ENCODE results near the gene MMP15. TPM values are rescaled to one million over a fixed set of nuclear protein-coding genes. Genes with fewer than 3 reads are reported as not detected.

MMP15 gene
- total RNA-seq, 4 donors from 2014 or later, result 2.9 to 6.5 (median 4.5) TPM

- intact Hi-C loops (cut with DNase I), result no loop called here
Observed at GRCh38 chr16:58053682-58054005, 28.1 kb downstream of the MMP15 start.

GRCh38 chr16:58054289-58054688 lies 28.7 kb downstream of the MMP15 start:
- Histone ChIP-seq H3K36me3 (no peaks in the 10 kb centered on the region), H3K27ac (no peak overlapping the region), H3K27me3 (peaks cover 0 to 12% (median 0%) of the 10 kb centered on the region in 4 donors), H3K9me3 (no peaks in the 10 kb centered on the region), H3K4me1 (no peaks in the 10 kb centered on the region), H3K4me3 (no peak overlapping the region)
- 61 to 83% methylated on average over 10 of the region's 10 CpGs for WGBS, 2 donors
- intact Hi-C loops (cut with DNase I), result no loop called here
- no peak for TF ChIP-seq POLR2A (IDR thresholded peaks at IDR 0.05)
- no peak for TF ChIP-seq CTCF (IDR thresholded peaks at IDR 0.05)
- no peak for DNase-seq

More at GRCh38 chr16:58053682-58054005, 28.1 kb downstream of the MMP15 start:
- no peaks in the 10 kb centered on the region for H3K36me3 ChIP-seq
- no peak overlapping the region for H3K27ac ChIP-seq
- H3K4me3 ChIP-seq, result no peak overlapping the region
- no peak for DNase-seq
- 85 to 86% methylated on average over 5 of the region's 5 CpGs for WGBS, 2 donors
- H3K4me1 ChIP-seq, result peaks cover 0 to 4% (median 0%) of the 10 kb centered on the region in 3 donors
- TF ChIP-seq POLR2A (IDR thresholded peaks at IDR 0.05) (no peak), CTCF (IDR thresholded peaks at IDR 0.05) (no peak)
- peaks cover 0 to 12% (median 0%) of the 10 kb centered on the region in 4 donors for H3K27me3 ChIP-seq
- H3K9me3 ChIP-seq, result no peaks in the 10 kb centered on the region

- no peak for TF ChIP-seq CTCF (IDR thresholded peaks at IDR 0.05)
- no peak for TF ChIP-seq POLR2A (IDR thresholded peaks at IDR 0.05)
- no peak overlapping the region for H3K4me3 ChIP-seq
- no peaks in the 10 kb centered on the region for H3K36me3 ChIP-seq
- no peak overlapping the region for H3K27ac ChIP-seq
- intact Hi-C loops (cut with DNase I), result no loop called here
- DNase-seq, result no peak
- H3K9me3 ChIP-seq, result no peaks in the 10 kb centered on the region
- H3K4me1 ChIP-seq, result no peaks in the 10 kb centered on the region
- peaks cover 0 to 12% (median 0%) of the 10 kb centered on the region in 4 donors for H3K27me3 ChIP-seq
- 51 to 72% methylated on average over 5 of the region's 5 CpGs for WGBS, 2 donors
Observed at GRCh38 chr16:58056580-58056979, 31.0 kb downstream of the MMP15 start.

GRCh38 chr16:58057121-58057520 lies 31.6 kb downstream of the MMP15 start:
- Histone ChIP-seq H3K4me1 (no peaks in the 10 kb centered on the region), H3K4me3 (no peak overlapping the region), H3K36me3 (no peaks in the 10 kb centered on the region), H3K27ac (no peak overlapping the region), H3K27me3 (peaks cover 0 to 12% (median 0%) of the 10 kb centered on the region in 4 donors), H3K9me3 (no peaks in the 10 kb centered on the region)
- TF ChIP-seq CTCF (IDR thresholded peaks at IDR 0.05) (no peak), POLR2A (IDR thresholded peaks at IDR 0.05) (no peak)
- DNase-seq, result no peak
- WGBS, 2 donors, result 80 to 81% methylated on average over 4 to 5 of the region's 5 CpGs
- intact Hi-C loops (cut with DNase I), result no loop called here

GRCh38 chr16:58057784-58058183 lies 32.2 kb downstream of the MMP15 start:
- TF ChIP-seq CTCF (IDR thresholded peaks at IDR 0.05) (no peak), POLR2A (IDR thresholded peaks at IDR 0.05) (no peak)
- Histone ChIP-seq H3K9me3 (no peaks in the 10 kb centered on the region), H3K27ac (no peak overlapping the region), H3K4me3 (no peak overlapping the region), H3K4me1 (no peaks in the 10 kb centered on the region), H3K27me3 (peaks cover 0 to 12% (median 0%) of the 10 kb centered on the region in 4 donors), H3K36me3 (no peaks in the 10 kb centered on the region)
- no peak for DNase-seq
- WGBS, 2 donors, result 64 to 74% methylated on average over 3 of the region's 3 CpGs
- intact Hi-C loops (cut with DNase I), result no loop called here
